ENCODE measurements around the gene FUT6. TPM values are rescaled to one million over a fixed set of nuclear protein-coding genes. Genes with fewer than 3 reads are reported as not detected.

FUT6 gene
- total RNA-seq, 1 donor from 2014 or later, result 2.7 TPM

GRCh38 chr19:5870986-5871394, 31.5 kb upstream of the FUT6 start:
- TF ChIP-seq CTCF (IDR thresholded peaks at IDR 0.05), result no peak
- Histone ChIP-seq H3K27me3 (no peaks in the 10 kb centered on the region), H3K36me3 (no peaks in the 10 kb centered on the region), H3K4me1 (no peaks in the 10 kb centered on the region), H3K4me3 (no peak overlapping the region), H3K9me3 (no peaks in the 10 kb centered on the region), H3K27ac (no peak overlapping the region)
- intact Hi-C loops (cut with DNase I), result no loop called here
- DNase-seq, result no peak
- no peak for ATAC-seq

GRCh38 chr19:5867201-5868136, 28.0 kb upstream of the FUT6 start:
- no peaks in the 10 kb centered on the region for H3K4me1 ChIP-seq
- DNase-seq (no peak), ATAC-seq (no peak)
- no peaks in the 10 kb centered on the region for H3K36me3 ChIP-seq
- no peak overlapping the region for H3K4me3 ChIP-seq
- intact Hi-C loops (cut with DNase I), result no loop called here
- no peak overlapping the region for H3K27ac ChIP-seq
- no peak for TF ChIP-seq CTCF (IDR thresholded peaks at IDR 0.05)
- H3K27me3 ChIP-seq, result no peaks in the 10 kb centered on the region
- H3K9me3 ChIP-seq, result no peaks in the 10 kb centered on the region

GRCh38 chr19:5865772-5866171, 26.3 kb upstream of the FUT6 start:
- DNase-seq, result no peak
- no peak for ATAC-seq

GRCh38 chr19:5864725-5865486, 25.4 kb upstream of the FUT6 start:
- no peak for ATAC-seq
- H3K27me3 ChIP-seq, result no peaks in the 10 kb centered on the region
- TF ChIP-seq CTCF (IDR thresholded peaks at IDR 0.05), result no peak
- H3K27ac ChIP-seq, result no peak overlapping the region
- no peaks in the 10 kb centered on the region for H3K9me3 ChIP-seq
- intact Hi-C loops (cut with DNase I), result no loop called here
- H3K4me3 ChIP-seq, result no peak overlapping the region
- no peaks in the 10 kb centered on the region for H3K4me1 ChIP-seq
- no peaks in the 10 kb centered on the region for H3K36me3 ChIP-seq
- no peak for DNase-seq

More at GRCh38 chr19:5865772-5866171, 26.3 kb upstream of the FUT6 start:
- intact Hi-C loops (cut with DNase I), result no loop called here
- no peak for TF ChIP-seq CTCF (IDR thresholded peaks at IDR 0.05)
- Histone ChIP-seq H3K27me3 (no peaks in the 10 kb centered on the region), H3K27ac (no peak overlapping the region), H3K9me3 (no peaks in the 10 kb centered on the region), H3K36me3 (no peaks in the 10 kb centered on the region), H3K4me1 (no peaks in the 10 kb centered on the region), H3K4me3 (no peak overlapping the region)

- H3K4me3 ChIP-seq, result no peak overlapping the region
- TF ChIP-seq CTCF (IDR thresholded peaks at IDR 0.05), result no peak
- no peaks in the 10 kb centered on the region for H3K36me3 ChIP-seq
- ATAC-seq, result no peak
- H3K9me3 ChIP-seq, result no peaks in the 10 kb centered on the region
- intact Hi-C loops (cut with DNase I), result no loop called here
- no peaks in the 10 kb centered on the region for H3K4me1 ChIP-seq
- H3K27ac ChIP-seq, result no peak overlapping the region
- no peak for DNase-seq
- H3K27me3 ChIP-seq, result no peaks in the 10 kb centered on the region
Observed at GRCh38 chr19:5864013-5864720, 24.7 kb upstream of the FUT6 start.
